Measurements from ENCODE around the gene DNAJC7.
A peak's percentile ranks its signal among the peaks of the same experiment; 100 is the strongest.
"Not testable (repeated sequence)": the region's sequence is repeated elsewhere in the genome, so short reads cannot be mapped to it uniquely, and the experiment has no call there.

DNAJC7 gene

DNA sequence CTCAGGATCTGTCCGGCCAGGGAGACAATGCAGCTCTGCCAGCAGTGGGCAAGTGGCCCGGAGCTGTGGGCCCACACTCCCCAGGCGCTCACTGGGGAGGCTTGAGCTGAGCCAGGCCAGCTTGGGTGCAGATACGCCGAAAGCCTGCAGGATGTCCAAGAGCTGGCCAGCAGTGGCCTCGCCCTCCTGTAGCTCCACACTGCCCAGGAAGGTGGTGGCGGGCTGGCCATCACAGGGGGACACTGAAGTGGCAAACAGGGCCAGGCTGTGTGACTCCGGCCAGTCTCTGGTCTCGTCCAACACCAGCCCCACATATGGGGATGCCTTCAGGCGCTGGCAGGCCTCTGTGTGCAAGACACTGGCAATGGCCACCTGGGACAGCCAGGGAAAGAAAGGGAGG lies 23.6 kb upstream of the DNAJC7 start:
- no peak for DNase-seq (ENCODE audit: low read depth)

GRCh38 chr17:42039794-42040763 lies 22.8 kb upstream of the DNAJC7 start:
- no peak for DNase-seq (ENCODE audit: low read depth)

- DNase-seq (ENCODE audit: low read depth) = no peak
Measured at GRCh38 chr17:42038221-42038973, 21.2 kb upstream of the DNAJC7 start.

DNA sequence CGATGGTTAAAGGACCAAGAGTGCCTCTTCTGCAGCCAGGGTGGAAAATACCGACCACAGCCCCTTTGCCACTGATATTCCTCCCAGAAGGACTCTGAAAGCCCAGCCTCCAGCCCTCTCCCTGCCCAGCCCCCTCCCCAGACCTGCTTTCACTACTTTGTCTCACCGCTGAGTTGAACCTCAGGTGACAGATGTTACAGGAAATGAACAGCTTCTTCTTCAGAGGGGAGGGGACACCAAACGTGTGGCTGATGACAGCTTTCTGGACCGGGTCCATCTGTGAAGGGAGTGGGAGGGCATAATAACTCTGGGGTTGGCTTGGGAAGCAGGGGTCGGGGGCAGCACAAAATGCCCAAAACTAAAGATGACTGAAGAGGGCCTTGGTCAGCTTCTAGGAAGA lies 16.8 kb upstream of the DNAJC7 start:
- DNase-seq (ENCODE audit: low read depth) = no peak

DNA sequence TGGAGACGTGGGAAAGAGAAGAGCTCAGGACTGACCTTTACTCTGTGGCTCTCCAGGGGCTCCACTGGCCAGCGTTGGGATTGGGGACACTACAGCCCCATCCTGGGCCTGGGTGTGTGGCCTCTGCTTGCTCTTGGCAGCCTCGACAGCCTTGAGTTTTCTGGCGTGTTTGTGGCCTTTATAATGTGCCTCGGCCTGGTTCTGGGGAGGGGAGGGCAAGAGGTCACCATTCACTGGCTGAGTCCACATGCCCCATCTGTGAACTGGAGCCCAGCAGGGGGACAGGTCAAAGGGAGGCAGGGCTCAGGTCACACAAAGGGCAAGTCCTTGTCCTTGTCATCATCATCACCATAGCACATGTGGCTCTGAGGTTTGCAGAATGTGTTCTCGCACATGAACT lies 14.3 kb upstream of the DNAJC7 start:
- no peak for DNase-seq (ENCODE audit: low read depth)

DNA sequence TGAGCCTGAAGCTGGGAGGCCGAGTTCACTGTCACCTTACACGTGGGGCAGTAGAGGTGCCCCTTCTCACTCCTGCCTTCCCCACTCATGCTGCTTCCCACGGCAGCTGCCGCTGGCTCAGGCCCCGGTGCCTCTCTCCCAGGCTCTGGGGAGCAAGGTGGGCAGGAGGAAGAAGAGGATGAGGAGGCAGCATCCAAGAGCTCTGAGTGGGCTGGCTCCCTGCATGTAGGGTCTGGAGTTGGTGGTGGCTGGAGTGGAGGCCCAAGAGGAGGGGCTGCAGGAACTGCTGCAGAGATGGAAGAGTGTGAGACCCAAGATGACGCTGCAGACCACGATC lies 11.5 kb upstream of the DNAJC7 start:
- DNase-seq (ENCODE audit: low read depth) = no peak

GRCh38 chr17:42027961-42028790 lies 10.9 kb upstream of the DNAJC7 start:
- no peak for DNase-seq (ENCODE audit: low read depth)

DNA sequence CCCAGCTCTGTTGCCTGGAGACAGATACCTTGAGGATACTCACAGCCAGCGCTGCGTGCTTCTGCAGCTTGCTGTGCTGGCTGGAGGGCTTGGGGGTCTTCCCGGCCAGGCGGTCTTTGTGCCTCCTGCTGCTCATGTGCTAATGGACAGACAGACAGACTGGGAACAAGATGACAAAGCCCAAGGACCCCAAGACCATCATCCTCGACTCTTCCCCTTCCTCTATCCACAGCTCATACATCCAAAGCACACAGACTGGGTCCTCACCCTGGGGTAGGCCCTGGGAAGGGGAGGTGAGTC lies 10.3 kb upstream of the DNAJC7 start:
- DNase-seq (ENCODE audit: low read depth) = no peak

GRCh38 chr17:42026857-42027589 lies 9.8 kb upstream of the DNAJC7 start:
- no peak for DNase-seq (ENCODE audit: low read depth)

- DNase-seq (ENCODE audit: low read depth) = no peak
Measured at GRCh38 chr17:42025936-42026335, 8.7 kb upstream of the DNAJC7 start.

DNA sequence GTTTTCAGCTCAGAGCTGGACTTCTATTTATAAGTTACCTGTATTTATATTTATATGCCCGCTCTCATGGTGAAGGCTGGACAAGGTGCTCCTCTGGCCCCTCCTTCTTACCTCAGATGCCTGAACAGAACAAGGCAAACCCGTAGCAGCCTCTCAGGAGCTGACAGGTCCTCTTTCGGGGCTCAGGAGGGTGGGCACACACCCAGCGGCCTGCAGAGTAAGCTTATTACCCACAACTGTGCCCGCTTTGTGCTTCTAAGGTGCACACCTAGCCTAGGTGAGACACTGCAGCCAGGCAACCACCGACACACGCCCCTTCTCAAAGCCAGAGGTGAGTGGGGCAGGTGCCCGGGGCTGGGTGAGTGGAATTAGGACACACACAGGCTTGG lies 7.9 kb upstream of the DNAJC7 start:
- no peak for DNase-seq (ENCODE audit: low read depth)

DNA sequence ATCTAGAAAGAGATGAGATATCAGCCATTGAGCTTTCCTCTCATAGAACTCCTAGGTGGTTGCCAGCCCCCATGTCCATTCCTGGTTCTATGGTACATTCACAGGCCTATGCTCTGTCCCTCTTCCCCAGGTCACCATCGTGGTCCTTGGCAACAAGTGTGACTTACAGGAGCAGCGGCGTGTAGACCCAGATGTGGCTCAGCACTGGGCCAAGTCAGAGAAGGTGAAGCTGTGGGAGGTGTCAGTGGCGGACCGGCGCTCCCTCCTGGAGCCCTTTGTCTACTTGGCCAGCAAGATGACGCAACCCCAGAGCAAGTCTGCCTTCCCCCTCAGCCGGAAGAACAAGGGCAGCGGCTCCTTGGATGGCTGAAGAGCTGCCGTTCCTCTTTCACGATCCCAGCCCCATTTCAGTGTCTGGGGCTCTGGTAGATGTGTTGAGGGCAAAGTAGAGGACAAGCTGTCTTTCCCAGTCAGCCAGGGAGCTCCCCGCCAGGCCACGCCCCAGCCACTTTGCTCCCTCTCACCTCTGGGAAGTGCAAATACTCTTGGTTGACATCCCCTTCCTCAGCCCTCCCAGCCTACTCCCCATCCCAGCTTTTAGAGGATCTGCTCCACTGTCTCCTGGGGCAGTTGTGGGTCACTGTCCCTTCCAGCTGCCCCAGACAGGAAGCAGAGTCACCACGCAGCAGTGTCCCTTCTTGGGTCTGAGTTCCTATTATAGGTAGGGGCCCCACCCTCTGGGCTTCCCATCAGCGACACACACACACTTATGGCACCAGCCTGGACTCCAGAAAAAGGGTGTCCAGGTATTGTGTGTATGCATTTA lies 6.5 kb upstream of the DNAJC7 start:
- DNase-seq (ENCODE audit: low read depth) = no peak

DNA sequence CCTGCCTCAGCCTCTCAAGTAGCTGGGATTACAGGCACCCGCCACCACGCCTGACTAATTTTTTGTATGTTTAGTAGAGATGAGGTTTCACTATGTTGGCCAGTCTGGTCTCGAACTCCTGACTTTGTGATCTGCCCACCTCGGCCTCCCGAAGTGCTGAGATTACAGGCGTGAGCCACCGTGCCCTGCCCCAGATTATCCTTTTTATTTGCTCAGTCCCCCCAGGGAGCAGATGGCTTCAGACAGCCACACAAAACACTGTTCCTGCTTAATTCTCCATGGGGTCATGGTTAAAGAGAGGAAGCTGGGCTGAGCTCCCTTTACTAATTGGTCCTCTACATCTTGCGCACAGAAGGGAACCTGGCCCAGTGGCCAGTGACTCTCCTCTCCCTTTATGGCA lies 3.6 kb upstream of the DNAJC7 start:
- DNase-seq (ENCODE audit: low read depth) = not testable (repeated sequence)

DNA sequence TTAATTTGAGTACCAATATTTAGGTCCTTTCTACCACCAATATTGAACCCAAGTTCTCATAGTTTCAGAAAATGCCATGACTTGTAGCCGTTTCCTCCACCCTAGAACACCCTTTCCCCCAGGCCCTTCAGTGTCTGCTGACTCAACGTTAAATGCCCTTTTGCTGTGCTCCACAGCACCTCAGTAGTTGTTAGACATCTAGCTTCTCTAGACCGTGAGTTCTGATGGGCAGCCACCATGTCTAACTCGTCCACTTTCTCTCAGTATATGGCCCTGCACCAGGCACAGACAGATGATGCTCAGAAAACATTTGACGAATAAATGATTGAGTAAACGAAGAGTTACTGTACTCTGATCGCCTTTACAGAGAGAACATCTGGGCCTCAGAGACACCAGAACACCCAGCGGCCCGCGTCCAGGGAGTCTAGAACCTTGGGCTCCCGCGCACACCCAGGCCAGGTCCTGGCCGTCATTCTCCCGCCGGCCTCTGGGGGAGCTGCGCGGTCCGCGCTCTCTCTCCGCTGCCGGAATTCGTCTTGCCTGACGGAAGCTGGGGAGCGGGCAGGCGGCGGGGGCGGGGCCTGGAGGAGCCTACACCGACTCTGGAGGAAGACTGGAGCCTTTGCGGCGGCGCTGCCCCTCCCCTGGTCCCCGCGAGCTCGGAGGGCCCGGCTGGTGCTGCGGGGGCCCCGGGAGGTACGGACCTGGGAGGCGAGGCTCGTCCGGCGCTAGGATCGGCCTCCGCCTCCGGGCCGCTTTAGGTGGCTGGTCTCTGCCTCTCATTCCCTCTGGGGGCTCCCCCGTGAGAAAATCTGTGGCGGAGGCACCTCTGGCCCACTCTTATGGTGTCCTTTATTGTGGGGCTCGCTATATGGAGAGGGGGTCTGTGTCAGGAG lies 2.5 kb upstream of the DNAJC7 start, which contains the start of gene NKIRAS2:
NKIRAS2 (plus strand) TSS at position 582 of the 896 bp plus-strand sequence. CDS start 1,488 bp downstream, outside the sequence.
- peak; percentile 91 for DNase-seq (ENCODE audit: low read depth)

GRCh38 chr17:42018988-42019387 lies 1.7 kb upstream of the DNAJC7 start:
- no peak for DNase-seq (ENCODE audit: low read depth)

GRCh38 chr17:42018339-42018738 lies 1.1 kb upstream of the DNAJC7 start:
- DNase-seq (ENCODE audit: low read depth) = no peak

GRCh38 chr17:42017866-42018200 lies 594 bp upstream of the DNAJC7 start:
- DNase-seq (ENCODE audit: low read depth) = no peak

DNA sequence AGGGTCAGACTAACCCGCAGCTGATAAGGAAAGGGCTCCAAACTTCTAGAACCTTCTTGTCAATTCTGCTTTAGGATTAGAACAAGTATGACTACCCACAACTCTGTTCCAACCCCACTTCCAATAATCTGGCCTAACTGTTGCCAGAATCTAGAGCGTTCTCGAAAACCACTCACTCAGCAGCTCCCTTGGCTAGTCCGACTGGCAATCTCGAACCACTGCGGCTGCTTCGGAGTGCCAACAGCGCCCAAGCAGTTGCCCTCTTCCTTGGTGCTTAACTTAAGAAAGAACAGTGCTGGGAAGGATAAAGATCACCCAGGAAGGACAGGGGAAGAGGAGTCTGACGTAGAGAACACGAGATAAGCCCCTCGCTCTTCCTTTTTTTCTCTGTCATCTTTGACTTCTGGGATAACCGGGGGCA lies 818 bp downstream of the DNAJC7 start:
- DNase-seq (ENCODE audit: low read depth) = no peak

GRCh38 chr17:42013740-42014139 lies 3.5 kb downstream of the DNAJC7 start:
- DNase-seq (ENCODE audit: low read depth) = not testable (repeated sequence)

- not testable (repeated sequence) for DNase-seq (ENCODE audit: low read depth)
Measured at GRCh38 chr17:42012363-42012762, 4.9 kb downstream of the DNAJC7 start.

All from activated T-helper 9 cell treated with anti-CD3 and anti-CD28 coated beads, Interleukin-2, amount 50 U/mL, for 16 hours (primary cell).